Activated T-cell treated with anti-CD3 and anti-CD28 coated beads, Interleukin-2, amount 50 U/mL, for 24 hours (primary cell): ENCODE measurements around the gene NAV2.

Experiments
- DNase-seq: peaks from one replicate; pipeline ENCODE4 v3.0.0-alpha.2; 2020
- H3K27ac Mint-ChIP-seq: 2 replicates; pipeline ENCODE4 v1.8.0; 2020; ENCODE audit warnings: mild to moderate bottlenecking, mixed read lengths
- H3K27me3 Mint-ChIP-seq: 2 replicates; pipeline ENCODE4 v1.8.0; 2020; ENCODE audit warnings: mixed read lengths
- H3K36me3 Mint-ChIP-seq: 2 replicates; pipeline ENCODE4 v1.8.0; 2020; ENCODE audit warnings: low read depth, mixed read lengths
- H3K4me1 Mint-ChIP-seq: 2 replicates; pipeline ENCODE4 v1.8.0; 2020; ENCODE audit warnings: low read depth, mixed read lengths
- H3K4me3 Mint-ChIP-seq: 2 replicates; pipeline ENCODE4 v1.8.0; 2020; ENCODE audit warnings: mild to moderate bottlenecking, moderate library complexity, mixed read lengths
- H3K9me3 Mint-ChIP-seq: 2 replicates; pipeline ENCODE4 v1.8.0; 2020; ENCODE audit warnings: mixed read lengths

Gene NAV2

GRCh38 chr11:19938169-19938856 is 225.7 kb downstream of the NAV2 start:
- Mint-ChIP-seq H3K27ac (no peak overlapping the region), H3K36me3 (no peaks in the 10 kb centered on the region), H3K27me3 (no peaks in the 10 kb centered on the region), H3K9me3 (no peaks in the 10 kb centered on the region), H3K4me3 (no peak overlapping the region), H3K4me1 (no peaks in the 10 kb centered on the region)
- peak; percentile 42 for DNase-seq

DNA sequence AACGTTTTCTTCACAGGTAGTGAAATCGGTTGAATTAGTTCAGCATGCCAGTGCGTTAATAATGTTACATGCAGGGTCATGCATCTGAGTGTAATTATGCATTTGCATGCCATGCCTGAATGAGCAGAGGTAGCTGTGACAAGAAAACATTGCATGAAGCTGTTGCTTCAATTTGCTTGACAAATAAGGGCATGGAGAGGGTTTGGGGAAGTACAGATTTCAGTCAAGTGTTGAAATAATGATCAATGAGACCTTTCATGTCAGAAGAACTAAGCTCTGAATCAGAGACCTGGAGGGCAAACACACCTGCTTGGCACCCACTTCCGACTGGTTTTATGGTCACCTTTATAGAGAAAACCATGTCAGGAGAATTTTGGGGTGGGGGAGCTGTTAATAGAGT is 226.2 kb downstream of the NAV2 start:
- no peaks in the 10 kb centered on the region for H3K9me3 Mint-ChIP-seq
- no peak overlapping the region for H3K4me3 Mint-ChIP-seq
- H3K36me3 Mint-ChIP-seq: no peaks in the 10 kb centered on the region
- no peaks in the 10 kb centered on the region for H3K4me1 Mint-ChIP-seq
- no peak for DNase-seq
- no peaks in the 10 kb centered on the region for H3K27me3 Mint-ChIP-seq
- no peak overlapping the region for H3K27ac Mint-ChIP-seq

- Mint-ChIP-seq H3K27ac (no peak overlapping the region), H3K27me3 (no peaks in the 10 kb centered on the region), H3K9me3 (no peaks in the 10 kb centered on the region)
Measured at GRCh38 chr11:19939415-19939929, 226.8 kb downstream of the NAV2 start.

GRCh38 chr11:19940831-19941230 is 228.2 kb downstream of the NAV2 start:
- no peaks in the 10 kb centered on the region for H3K9me3 Mint-ChIP-seq
- DNase-seq: no peak
- H3K4me1 Mint-ChIP-seq: no peaks in the 10 kb centered on the region
- no peak overlapping the region for H3K27ac Mint-ChIP-seq
- peaks cover 2% of the 10 kb centered on the region for H3K27me3 Mint-ChIP-seq
- H3K4me3 Mint-ChIP-seq: no peak overlapping the region
- H3K36me3 Mint-ChIP-seq: no peaks in the 10 kb centered on the region

More at GRCh38 chr11:19939415-19939929, 226.8 kb downstream of the NAV2 start:
- H3K4me3 Mint-ChIP-seq: no peak overlapping the region
- H3K4me1 Mint-ChIP-seq: no peaks in the 10 kb centered on the region
- no peaks in the 10 kb centered on the region for H3K36me3 Mint-ChIP-seq
- DNase-seq: no peak

GRCh38 chr11:19946681-19947080 is 234.0 kb downstream of the NAV2 start:
- peaks cover 5% of the 10 kb centered on the region for H3K4me1 Mint-ChIP-seq
- H3K27me3 Mint-ChIP-seq: peaks cover 12% of the 10 kb centered on the region
- no peak overlapping the region for H3K4me3 Mint-ChIP-seq
- H3K9me3 Mint-ChIP-seq: no peaks in the 10 kb centered on the region
- no peak for DNase-seq
- no peaks in the 10 kb centered on the region for H3K36me3 Mint-ChIP-seq
- H3K27ac Mint-ChIP-seq: no peak overlapping the region

DNA sequence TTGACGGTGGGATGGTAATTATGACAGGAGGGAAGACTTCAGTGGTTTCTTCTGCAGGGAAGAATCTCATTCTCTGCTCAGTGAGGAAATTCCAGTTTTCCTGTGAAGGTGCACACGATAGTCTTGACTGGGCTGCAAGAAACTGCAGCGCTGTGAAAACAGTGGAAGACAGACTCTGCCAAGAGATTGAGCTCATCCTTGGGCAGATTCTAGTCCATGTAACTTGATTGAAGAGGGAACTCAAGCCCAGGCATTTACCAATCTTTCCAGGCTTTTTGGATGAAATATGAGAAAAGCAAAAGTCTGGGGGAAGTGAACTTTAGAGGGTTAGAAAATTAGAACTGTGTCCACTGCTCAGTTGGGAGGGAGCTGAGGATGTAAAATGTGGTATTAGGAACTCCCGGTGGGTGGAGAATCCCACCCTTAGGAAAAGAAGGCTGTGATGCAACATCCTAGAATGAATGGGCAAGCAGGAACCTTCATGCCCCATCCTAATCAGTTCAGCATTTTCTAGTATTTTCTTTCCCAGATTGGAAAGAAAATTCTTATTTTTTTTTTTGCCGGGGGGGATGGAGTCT is 235.0 kb downstream of the NAV2 start:
- peaks cover 9% of the 10 kb centered on the region for H3K4me1 Mint-ChIP-seq
- no peaks in the 10 kb centered on the region for H3K36me3 Mint-ChIP-seq
- no peaks in the 10 kb centered on the region for H3K9me3 Mint-ChIP-seq
- H3K27me3 Mint-ChIP-seq: peaks cover 14% of the 10 kb centered on the region
- no peak overlapping the region for H3K27ac Mint-ChIP-seq
- DNase-seq: no peak
- H3K4me3 Mint-ChIP-seq: no peak overlapping the region

DNA sequence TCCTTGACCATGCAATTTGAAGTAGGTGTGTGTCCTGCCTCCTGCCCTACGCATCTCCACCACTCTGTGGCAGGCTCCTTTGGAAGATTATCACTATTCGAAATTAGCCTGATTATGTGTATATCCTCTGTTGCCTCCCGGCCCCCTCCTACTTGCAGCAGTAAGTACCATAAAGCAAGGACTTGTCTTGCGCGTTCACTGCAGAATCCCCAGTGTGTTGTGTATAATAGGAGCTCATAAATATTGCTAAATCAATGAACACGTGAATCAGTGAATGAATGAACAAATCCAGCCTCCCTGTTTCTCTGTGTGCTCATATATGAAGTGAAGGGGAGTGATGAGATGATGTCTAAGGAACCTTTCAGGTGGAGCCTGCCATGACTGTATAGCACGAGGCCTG is 237.0 kb downstream of the NAV2 start:
- peaks cover 9% of the 10 kb centered on the region for H3K4me1 Mint-ChIP-seq
- no peaks in the 10 kb centered on the region for H3K36me3 Mint-ChIP-seq
- peaks cover 25% of the 10 kb centered on the region for H3K27me3 Mint-ChIP-seq

DNA sequence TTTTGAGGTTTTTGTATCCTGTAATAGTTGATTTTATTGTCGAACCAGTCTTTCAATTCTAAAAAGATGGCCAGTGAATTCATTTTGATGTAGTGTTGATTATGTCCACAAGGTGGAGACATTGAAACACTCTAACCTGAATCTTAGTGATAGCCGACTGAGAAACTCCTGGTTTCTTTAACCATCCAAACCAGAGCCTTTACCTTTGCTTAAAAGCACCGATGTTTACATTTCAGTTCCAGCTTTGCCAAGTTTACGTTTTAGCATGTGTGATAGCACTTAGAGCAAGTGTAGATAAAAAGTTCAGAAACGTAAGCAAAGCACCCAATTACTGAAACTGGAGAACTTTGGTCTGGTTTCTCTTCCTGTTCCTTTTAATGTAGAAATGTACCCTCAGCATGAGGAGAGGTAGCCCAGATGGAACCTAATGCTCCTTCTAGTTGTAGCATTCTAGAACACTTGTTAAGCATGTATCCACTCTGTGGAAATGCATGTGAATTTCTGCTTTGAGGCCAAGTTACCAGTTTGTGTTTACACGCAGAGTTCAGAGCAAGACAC is 239.0 kb downstream of the NAV2 start:
- H3K36me3 Mint-ChIP-seq: no peaks in the 10 kb centered on the region
- H3K4me3 Mint-ChIP-seq: peak overlapping the region; percentile 25
- peaks cover 9% of the 10 kb centered on the region for H3K4me1 Mint-ChIP-seq
- no peak overlapping the region for H3K27ac Mint-ChIP-seq
- H3K27me3 Mint-ChIP-seq: peaks cover 31% of the 10 kb centered on the region
- H3K9me3 Mint-ChIP-seq: no peaks in the 10 kb centered on the region
- no peak for DNase-seq

More for the DNA sequence above, 237.0 kb downstream of the NAV2 start:
- no peak overlapping the region for H3K4me3 Mint-ChIP-seq
- no peaks in the 10 kb centered on the region for H3K9me3 Mint-ChIP-seq
- no peak for DNase-seq
- no peak overlapping the region for H3K27ac Mint-ChIP-seq

GRCh38 chr11:19952116-19952605 is 239.5 kb downstream of the NAV2 start:
- no peaks in the 10 kb centered on the region for H3K9me3 Mint-ChIP-seq
- no peak for DNase-seq
- H3K27ac Mint-ChIP-seq: no peak overlapping the region
- H3K27me3 Mint-ChIP-seq: peaks cover 31% of the 10 kb centered on the region
- no peak overlapping the region for H3K4me3 Mint-ChIP-seq
- no peaks in the 10 kb centered on the region for H3K36me3 Mint-ChIP-seq
- H3K4me1 Mint-ChIP-seq: peaks cover 9% of the 10 kb centered on the region

DNA sequence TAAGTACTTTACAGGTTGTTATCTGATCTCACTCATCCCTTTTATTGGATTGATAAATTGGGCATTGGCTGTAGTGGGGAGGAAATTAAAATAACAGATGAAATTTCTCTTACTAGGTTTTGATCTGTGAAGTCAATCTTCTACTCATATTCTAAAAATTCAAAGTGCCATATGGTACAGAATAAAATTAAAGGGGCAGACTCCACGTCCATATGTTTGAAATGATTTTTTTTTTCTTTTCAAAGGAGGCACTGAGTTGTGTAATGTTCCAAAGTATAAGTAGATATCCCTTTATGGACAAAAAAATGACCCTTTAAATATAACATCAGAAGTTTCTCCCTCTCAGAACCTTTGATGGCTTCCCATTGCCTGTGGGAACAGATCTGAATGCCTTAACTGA is 240.3 kb downstream of the NAV2 start:
- Mint-ChIP-seq H3K27me3 (peaks cover 25% of the 10 kb centered on the region), H3K4me1 (peaks cover 9% of the 10 kb centered on the region), H3K4me3 (no peak overlapping the region), H3K9me3 (no peaks in the 10 kb centered on the region), H3K36me3 (no peaks in the 10 kb centered on the region), H3K27ac (no peak overlapping the region)
- DNase-seq: no peak

DNA sequence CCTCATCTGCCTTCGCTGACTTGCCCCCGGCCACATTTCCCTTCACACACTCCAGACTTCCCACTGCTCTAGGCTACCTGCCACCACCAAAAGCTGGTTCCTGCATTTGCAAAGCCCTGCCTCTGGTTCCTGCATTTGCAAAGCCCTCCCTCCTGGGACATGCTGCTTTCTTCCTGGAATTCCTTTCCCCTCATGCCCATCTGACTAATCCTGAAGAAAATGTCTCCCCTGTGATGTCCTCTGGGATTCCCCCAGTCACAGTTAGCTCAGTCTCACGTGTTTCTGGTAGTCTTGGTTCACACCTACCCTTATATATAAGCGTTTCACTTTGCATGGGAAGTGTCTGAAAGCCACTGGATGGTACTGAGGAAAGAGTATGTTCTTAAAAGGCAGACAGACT is 240.7 kb downstream of the NAV2 start:
- DNase-seq: no peak
- Mint-ChIP-seq H3K4me3 (no peak overlapping the region), H3K4me1 (peaks cover 9% of the 10 kb centered on the region), H3K27me3 (peaks cover 25% of the 10 kb centered on the region), H3K9me3 (no peaks in the 10 kb centered on the region), H3K36me3 (no peaks in the 10 kb centered on the region), H3K27ac (no peak overlapping the region)

DNA sequence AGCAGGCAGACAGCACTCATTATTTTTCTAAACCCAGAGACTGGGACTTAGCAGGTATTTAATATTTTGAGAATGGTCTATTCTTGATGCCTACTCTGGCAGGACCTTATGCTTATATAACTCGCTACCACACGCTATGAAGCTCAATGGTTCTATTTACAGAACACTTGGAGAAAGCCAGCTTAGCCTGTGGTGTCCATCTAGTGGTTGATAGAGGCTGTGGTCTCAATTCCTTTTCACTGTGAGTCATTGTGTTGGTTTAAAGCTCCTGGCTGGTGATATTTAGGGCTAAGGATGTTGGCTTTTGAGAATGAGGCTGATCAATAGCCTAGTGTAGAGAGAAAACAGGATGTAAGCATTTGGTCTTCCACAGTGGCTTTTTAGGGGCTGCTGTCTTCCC is 241.3 kb downstream of the NAV2 start:
- Mint-ChIP-seq H3K4me3 (no peak overlapping the region), H3K4me1 (peaks cover 9% of the 10 kb centered on the region), H3K27me3 (peaks cover 25% of the 10 kb centered on the region), H3K9me3 (no peaks in the 10 kb centered on the region), H3K27ac (no peak overlapping the region), H3K36me3 (no peaks in the 10 kb centered on the region)
- DNase-seq: no peak

DNA sequence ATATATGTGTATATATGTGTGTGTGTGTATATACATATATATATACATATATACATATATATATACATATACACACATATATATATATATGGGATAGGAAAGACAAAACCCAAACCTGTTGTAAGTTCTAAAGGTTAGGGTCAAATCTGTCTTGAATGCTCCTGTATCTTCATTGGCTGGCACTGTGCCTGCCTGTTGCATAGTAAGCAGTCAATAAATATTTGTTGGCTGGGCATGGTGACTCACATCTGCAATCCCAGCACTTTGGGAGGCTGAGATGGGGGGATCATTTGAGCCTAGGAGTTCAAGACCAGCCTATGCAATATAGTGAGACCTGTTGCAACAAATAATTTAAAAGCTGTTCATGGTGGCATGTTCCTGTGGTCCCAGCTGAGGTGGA is 242.3 kb downstream of the NAV2 start:
- no peaks in the 10 kb centered on the region for H3K9me3 Mint-ChIP-seq
- no peaks in the 10 kb centered on the region for H3K36me3 Mint-ChIP-seq
- no peak overlapping the region for H3K27ac Mint-ChIP-seq
- peaks cover 9% of the 10 kb centered on the region for H3K4me1 Mint-ChIP-seq
- H3K27me3 Mint-ChIP-seq: peaks cover 25% of the 10 kb centered on the region
- no peak for DNase-seq
- H3K4me3 Mint-ChIP-seq: no peak overlapping the region

DNA sequence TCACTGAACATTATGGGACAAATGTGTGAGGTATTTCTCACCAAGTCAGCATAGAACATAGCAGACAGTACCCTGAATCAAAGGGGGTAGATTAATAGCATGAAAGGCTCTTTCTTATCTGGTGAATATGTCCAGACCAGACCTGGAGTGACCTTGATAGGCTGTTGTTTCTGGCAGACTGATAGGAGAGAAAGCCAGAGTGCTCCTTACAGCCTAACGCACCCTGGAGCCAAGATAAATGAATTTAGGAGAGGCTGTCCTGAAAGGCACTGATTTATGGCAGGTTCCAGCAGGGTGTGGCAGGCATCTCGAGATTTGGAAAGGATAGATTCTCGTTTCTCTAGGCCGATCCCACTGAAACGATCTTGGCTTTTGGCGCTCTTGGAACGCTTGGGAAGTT is 243.0 kb downstream of the NAV2 start:
- no peak overlapping the region for H3K27ac Mint-ChIP-seq
- H3K27me3 Mint-ChIP-seq: peaks cover 25% of the 10 kb centered on the region
- H3K4me1 Mint-ChIP-seq: peaks cover 9% of the 10 kb centered on the region
- no peaks in the 10 kb centered on the region for H3K9me3 Mint-ChIP-seq
- H3K36me3 Mint-ChIP-seq: no peaks in the 10 kb centered on the region
- no peak overlapping the region for H3K4me3 Mint-ChIP-seq
- no peak for DNase-seq

DNA sequence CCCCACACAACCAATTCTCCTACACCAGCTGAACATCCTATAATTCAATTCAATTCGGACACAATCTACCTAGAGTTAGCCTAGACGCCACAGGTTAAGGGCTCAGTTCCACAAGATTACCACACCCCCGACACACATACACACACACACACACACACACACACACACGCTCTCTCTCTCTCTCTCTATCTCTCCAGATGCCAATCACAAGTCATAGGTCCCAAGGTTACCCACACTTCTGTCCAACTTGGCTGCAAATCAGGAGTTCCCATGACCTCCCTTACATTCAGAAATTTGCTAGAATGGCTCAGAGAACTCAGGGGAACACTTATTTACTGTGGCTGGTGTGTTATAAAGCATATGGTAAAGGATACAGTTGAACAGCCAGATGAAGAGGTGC is 243.6 kb downstream of the NAV2 start:
- no peaks in the 10 kb centered on the region for H3K9me3 Mint-ChIP-seq
- H3K4me3 Mint-ChIP-seq: no peak overlapping the region
- no peak for DNase-seq
- no peaks in the 10 kb centered on the region for H3K36me3 Mint-ChIP-seq
- H3K27ac Mint-ChIP-seq: no peak overlapping the region
- peaks cover 9% of the 10 kb centered on the region for H3K4me1 Mint-ChIP-seq
- peaks cover 27% of the 10 kb centered on the region for H3K27me3 Mint-ChIP-seq
